Measurements from ENCODE around the gene HOXA6. TPM values are rescaled to one million over a fixed set of nuclear protein-coding genes. Genes with fewer than 3 reads are reported as not detected.

The HOXA6 gene
- total RNA-seq, 1 experiment from 2014 or later, result 12.7 TPM

- POLR2A ChIA-PET, result no interaction called here
- DNase-seq (ENCODE audit: low read depth, low spot score) (no peak), ATAC-seq (no peak)
- no peak overlapping the region for H2AFZ ChIP-seq (ENCODE audit: low read depth, low read length, poor library complexity, severe bottlenecking)
- no peaks in the 10 kb centered on the region for H3K9me2 ChIP-seq (ENCODE audit: insufficient read depth)
- CTCF ChIA-PET, result no interaction called here
- RAD21 ChIA-PET (ENCODE audit: low non-redundant PET in 1 of 2, low total read pairs in 2 of 2, uncharacterized antibody in 2 of 2, unreplicated experiment in 2 of 2), result no interaction called here
- H3K27me3 ChIP-seq (ENCODE audit: insufficient read depth, low read length), result no peaks in the 10 kb centered on the region
- H3K9me3 ChIP-seq (ENCODE audit: control insufficient read depth in 1 of 2, insufficient read depth in 1 of 2, low read depth in 1 of 2, low read length in 2 of 2), result no peaks in the 10 kb centered on the region
- H3K36me3 ChIP-seq (ENCODE audit: control insufficient read depth in 1 of 2, insufficient read depth in 2 of 2, low read length in 2 of 2), result no peaks in the 10 kb centered on the region
- peaks cover 25% of the 10 kb centered on the region for H3K79me2 ChIP-seq (ENCODE audit: insufficient read depth, low read length)
- H4K20me1 ChIP-seq (ENCODE audit: insufficient read depth), result no peaks in the 10 kb centered on the region
- H3K27ac ChIP-seq (ENCODE audit: low read depth, low read length), result no peak overlapping the region
- no TSS peak for BruUV-seq (replicated peaks)
- TF ChIP-seq ZFX (IDR thresholded peaks at IDR 0.05) (no peak), YY1 (IDR thresholded peaks at IDR 0.05; ENCODE audit: extremely low read depth, insufficient replicate concordance, low read depth, low read length) (no peak), JUND (IDR thresholded peaks at IDR 0.05) (no peak)
- TF ChIP-seq, protein P1, sequence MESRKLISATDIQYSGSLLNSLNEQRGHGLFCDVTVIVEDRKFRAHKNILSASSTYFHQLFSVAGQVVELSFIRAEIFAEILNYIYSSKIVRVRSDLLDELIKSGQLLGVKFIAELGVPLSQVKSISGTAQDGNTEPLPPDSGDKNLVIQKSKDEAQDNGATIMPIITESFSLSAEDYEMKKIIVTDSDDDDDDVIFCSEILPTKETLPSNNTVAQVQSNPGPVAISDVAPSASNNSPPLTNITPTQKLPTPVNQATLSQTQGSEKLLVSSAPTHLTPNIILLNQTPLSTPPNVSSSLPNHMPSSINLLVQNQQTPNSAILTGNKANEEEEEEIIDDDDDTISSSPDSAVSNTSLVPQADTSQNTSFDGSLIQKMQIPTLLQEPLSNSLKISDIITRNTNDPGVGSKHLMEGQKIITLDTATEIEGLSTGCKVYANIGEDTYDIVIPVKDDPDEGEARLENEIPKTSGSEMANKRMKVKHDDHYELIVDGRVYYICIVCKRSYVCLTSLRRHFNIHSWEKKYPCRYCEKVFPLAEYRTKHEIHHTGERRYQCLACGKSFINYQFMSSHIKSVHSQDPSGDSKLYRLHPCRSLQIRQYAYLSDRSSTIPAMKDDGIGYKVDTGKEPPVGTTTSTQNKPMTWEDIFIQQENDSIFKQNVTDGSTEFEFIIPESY (IDR thresholded peaks at IDR 0.05; ENCODE audit: extremely low read depth, insufficient replicate concordance, low read length), result no peak
- H3K4me3 ChIP-seq (replicated peaks in 1 of 2; ENCODE audit: low read depth in 1 of 2, low read length in 2 of 2), result no peak overlapping the region
- intact Hi-C loops (cut with micrococcal nuclease), result no loop called here
- no peak overlapping the region for H3K4me2 ChIP-seq (ENCODE audit: low read length)
- H3K9ac ChIP-seq (ENCODE audit: low read length), result no peak overlapping the region
- H3K4me1 ChIP-seq (ENCODE audit: control insufficient read depth in 1 of 2, insufficient read depth in 2 of 2, low read length in 2 of 2), result peaks cover 8 to 10% of the 10 kb centered on the region in 2 experiments; a peak in 3 of 4 replicates
Observed at GRCh38 chr7:27101171-27101956, 46.2 kb downstream of the HOXA6 start.

GRCh38 chr7:27100694-27101170 is 46.8 kb downstream of the HOXA6 start:
- no peak overlapping the region for H3K9ac ChIP-seq (ENCODE audit: low read length)

More at GRCh38 chr7:27100694-27101170, 46.8 kb downstream of the HOXA6 start:
- no TSS peak for BruUV-seq (replicated peaks)
- Histone ChIP-seq H3K4me2 (ENCODE audit: low read length) (no peak overlapping the region), H3K4me1 (ENCODE audit: control insufficient read depth in 1 of 2, insufficient read depth in 2 of 2, low read length in 2 of 2) (peaks cover 8 to 11% of the 10 kb centered on the region in 2 experiments; a peak in 3 of 4 replicates), H3K27me3 (ENCODE audit: insufficient read depth, low read length) (no peaks in the 10 kb centered on the region), H2AFZ (ENCODE audit: low read depth, low read length, poor library complexity, severe bottlenecking) (no peak overlapping the region), H4K20me1 (ENCODE audit: insufficient read depth) (no peaks in the 10 kb centered on the region), H3K36me3 (ENCODE audit: control insufficient read depth in 1 of 2, insufficient read depth in 2 of 2, low read length in 2 of 2) (no peaks in the 10 kb centered on the region), H3K79me2 (ENCODE audit: insufficient read depth, low read length) (peaks cover 25% of the 10 kb centered on the region), H3K9me2 (ENCODE audit: insufficient read depth) (no peaks in the 10 kb centered on the region), H3K9me3 (ENCODE audit: control insufficient read depth in 1 of 2, insufficient read depth in 1 of 2, low read depth in 1 of 2, low read length in 2 of 2) (no peaks in the 10 kb centered on the region), H3K4me3 (replicated peaks in 1 of 2; ENCODE audit: low read depth in 1 of 2, low read length in 2 of 2) (no peak overlapping the region), H3K27ac (ENCODE audit: low read depth, low read length) (no peak overlapping the region)
- POLR2A ChIA-PET, result no interaction called here
- RAD21 ChIA-PET (ENCODE audit: low non-redundant PET in 1 of 2, low total read pairs in 2 of 2, uncharacterized antibody in 2 of 2, unreplicated experiment in 2 of 2), result no interaction called here
- intact Hi-C loops (cut with micrococcal nuclease), result no loop called here
- CTCF ChIA-PET, result no interaction called here
- no peak for DNase-seq (ENCODE audit: low read depth, low spot score)
- no peak for TF ChIP-seq ZNF274 (IDR thresholded peaks at IDR 0.05; ENCODE audit: low read depth, low read length)
- no peak for TF ChIP-seq EZH2 (IDR thresholded peaks at IDR 0.05)
- no peak for TF ChIP-seq RAD21 (IDR thresholded peaks at IDR 0.05; ENCODE audit: low read depth)
- no peak for TF ChIP-seq CEBPB (IDR thresholded peaks at IDR 0.05; ENCODE audit: low read depth)
- no peak for TF ChIP-seq YY1 (IDR thresholded peaks at IDR 0.05; ENCODE audit: extremely low read depth, insufficient replicate concordance, low read depth, low read length)
- TF ChIP-seq TCF7L2 (IDR thresholded peaks at IDR 0.05; ENCODE audit: borderline replicate concordance, extremely low read depth, insufficient read depth, insufficient read length), result no peak
- no peak for TF ChIP-seq FOSL1 (IDR thresholded peaks at IDR 0.05; ENCODE audit: low read depth)
- no peak for TF ChIP-seq SRF (IDR thresholded peaks at IDR 0.05; ENCODE audit: low read depth)
- no peak for ATAC-seq

All from HCT116 (cell line).